ENCODE data around the gene CRYZL1. TPM values are rescaled to one million over a fixed set of nuclear protein-coding genes. Genes with fewer than 3 reads are reported as not detected.
A peak's percentile ranks its signal among the peaks of the same experiment; 100 is the strongest.

CRYZL1 gene
- total RNA-seq, 1 experiment from 2014 or later, result 46.6 TPM

- POLR2A ChIA-PET (ENCODE audit: low non-redundant PET), result no interaction called here
- no peaks in the 10 kb centered on the region for H3K9me3 ChIP-seq (ENCODE audit: low read depth, low read length, poor library complexity, severe bottlenecking)
- peaks cover 17% of the 10 kb centered on the region for H3K4me1 ChIP-seq (ENCODE audit: insufficient read depth, low read length, poor library complexity, severe bottlenecking)
- no peaks in the 10 kb centered on the region for H3K36me3 ChIP-seq (ENCODE audit: insufficient read depth, low read length, poor library complexity, severe bottlenecking)
- no peaks in the 10 kb centered on the region for H3K27me3 ChIP-seq (replicated peaks; ENCODE audit: insufficient read depth, low read depth, low read length, poor library complexity)
- CTCF ChIA-PET, result no interaction called here
- intact Hi-C loops (cut with micrococcal nuclease; ENCODE audit: unreplicated experiment), result loop anchor here (10.0 kb wide), 1 partner anchor 139 kb away; no protein-coding TSS in a partner anchor
- TF ChIP-seq CTCF (conservative IDR thresholded peaks at IDR 0.05; ENCODE audit: low read depth, low read length) (no peak), EZH2 (IDR thresholded peaks at IDR 0.05; ENCODE audit: borderline replicate concordance, low read depth, low read length, poor library complexity, severe bottlenecking) (no peak)
- no peak for DNase-seq (ENCODE audit: low spot score)
- BruUV-seq (replicated peaks), result no TSS peak
- H3K27ac ChIP-seq (ENCODE audit: low read depth, low read length, poor library complexity, severe bottlenecking), result no peak overlapping the region
- no peak overlapping the region for H3K4me3 ChIP-seq (ENCODE audit: low read depth, low read length, poor library complexity, severe bottlenecking)
Observed at GRCh38 chr21:33645730-33646129, 4.2 kb upstream of the CRYZL1 start.

GRCh38 chr21:33644383-33645074 is 3.0 kb upstream of the CRYZL1 start:
- no peaks in the 10 kb centered on the region for H3K9me3 ChIP-seq (ENCODE audit: low read depth, low read length, poor library complexity, severe bottlenecking)
- ChIA-PET POLR2A (ENCODE audit: low non-redundant PET) (interaction anchor here (0.9 kb wide), 1 partner anchor 572 kb away, joined by 3 read pairs; no protein-coding TSS in a partner anchor), CTCF (interaction anchor here (0.6 kb wide), 1 partner anchor 39 kb away, joined by 5 read pairs; no protein-coding TSS in a partner anchor)
- intact Hi-C loops (cut with micrococcal nuclease; ENCODE audit: unreplicated experiment), result loop anchor here (10.0 kb wide), 1 partner anchor 140 kb away; no protein-coding TSS in a partner anchor
- H3K27ac ChIP-seq (ENCODE audit: low read depth, low read length, poor library complexity, severe bottlenecking), result peak overlapping the region; percentile 88
- H3K27me3 ChIP-seq (replicated peaks; ENCODE audit: insufficient read depth, low read depth, low read length, poor library complexity), result no peaks in the 10 kb centered on the region
- peak; percentile 75 for DNase-seq (ENCODE audit: low spot score)
- TF ChIP-seq CTCF (conservative IDR thresholded peaks at IDR 0.05; ENCODE audit: low read depth, low read length) (no peak), EZH2 (IDR thresholded peaks at IDR 0.05; ENCODE audit: borderline replicate concordance, low read depth, low read length, poor library complexity, severe bottlenecking) (no peak)
- no peaks in the 10 kb centered on the region for H3K36me3 ChIP-seq (ENCODE audit: insufficient read depth, low read length, poor library complexity, severe bottlenecking)
- BruUV-seq (replicated peaks), result no TSS peak
- H3K4me1 ChIP-seq (ENCODE audit: insufficient read depth, low read length, poor library complexity, severe bottlenecking), result peaks cover 21% of the 10 kb centered on the region
- H3K4me3 ChIP-seq (ENCODE audit: low read depth, low read length, poor library complexity, severe bottlenecking), result peak overlapping the region; percentile 82

GRCh38 chr21:33643658-33644311 is 2.2 kb upstream of the CRYZL1 start:
- ChIA-PET POLR2A (ENCODE audit: low non-redundant PET) (no interaction called here), CTCF (no interaction called here)
- peak overlapping the region; percentile 82 for H3K4me3 ChIP-seq (ENCODE audit: low read depth, low read length, poor library complexity, severe bottlenecking)
- peak; percentile 60 for DNase-seq (ENCODE audit: low spot score)
- peaks cover 21% of the 10 kb centered on the region for H3K4me1 ChIP-seq (ENCODE audit: insufficient read depth, low read length, poor library complexity, severe bottlenecking)
- TF ChIP-seq EZH2 (IDR thresholded peaks at IDR 0.05; ENCODE audit: borderline replicate concordance, low read depth, low read length, poor library complexity, severe bottlenecking) (no peak), CTCF (conservative IDR thresholded peaks at IDR 0.05; ENCODE audit: low read depth, low read length) (no peak)
- no peaks in the 10 kb centered on the region for H3K27me3 ChIP-seq (replicated peaks; ENCODE audit: insufficient read depth, low read depth, low read length, poor library complexity)
- no peaks in the 10 kb centered on the region for H3K9me3 ChIP-seq (ENCODE audit: low read depth, low read length, poor library complexity, severe bottlenecking)
- no peaks in the 10 kb centered on the region for H3K36me3 ChIP-seq (ENCODE audit: insufficient read depth, low read length, poor library complexity, severe bottlenecking)
- intact Hi-C loops (cut with micrococcal nuclease; ENCODE audit: unreplicated experiment), result loop anchor here (2.0 to 10.0 kb wide), 2 partner anchors 141 to 251 kb away; no protein-coding TSS in a partner anchor
- H3K27ac ChIP-seq (ENCODE audit: low read depth, low read length, poor library complexity, severe bottlenecking), result peak overlapping the region; percentile 88
- BruUV-seq (replicated peaks), result TSS peak; percentile 33
